HUES48 (cell line): ENCODE measurements around the gene HOXB3.

Source experiments
- H3K27ac ChIP-seq: one replicate; pipeline ENCODE4 v1.7.0; 2013; ENCODE audit warnings: low read depth, low read length, inconsistent platforms
- H3K27me3 ChIP-seq: 2 replicates; pipeline ENCODE4 v1.6.1; 2013; ENCODE audit warnings: mild to moderate bottlenecking, low read length; ENCODE audit not compliant: control insufficient read depth, insufficient read depth
- H3K36me3 ChIP-seq: 2 replicates; pipeline ENCODE4 v1.6.1; 2013; ENCODE audit warnings: low read length; ENCODE audit not compliant: control insufficient read depth, insufficient read depth
- H3K4me1 ChIP-seq: 2 replicates; pipeline ENCODE4 v1.6.1; 2013; ENCODE audit warnings: mild to moderate bottlenecking, low read length; ENCODE audit not compliant: control insufficient read depth, insufficient read depth
- H3K4me3 ChIP-seq: 2 replicates; pipeline ENCODE4 v1.5.1; 2013; ENCODE audit warnings: mild to moderate bottlenecking, low read depth, low read length
- H3K9ac ChIP-seq: 2 replicates; pipeline ENCODE4 v1.6.1; 2013; ENCODE audit warnings: mild to moderate bottlenecking, low read depth, low read length, moderate library complexity
- H3K9me3 ChIP-seq: 2 replicates; pipeline ENCODE4 v1.6.1; 2013; ENCODE audit warnings: low read length; ENCODE audit not compliant: control insufficient read depth, insufficient read depth

The HOXB3 gene

GRCh38 chr17:48601539-48602425, 11.7 kb upstream of the HOXB3 start:
- Histone ChIP-seq H3K9me3 (no peaks in the 10 kb centered on the region), H3K27me3 (peaks cover 100% of the 10 kb centered on the region), H3K4me3 (no peak overlapping the region), H3K27ac (no peak overlapping the region), H3K9ac (no peak overlapping the region), H3K36me3 (no peaks in the 10 kb centered on the region), H3K4me1 (no peaks in the 10 kb centered on the region)

- Histone ChIP-seq H3K9ac (no peak overlapping the region), H3K27ac (no peak overlapping the region), H3K27me3 (peaks cover 100% of the 10 kb centered on the region), H3K4me1 (no peaks in the 10 kb centered on the region; the same call in 1 of the 2 replicates), H3K9me3 (no peaks in the 10 kb centered on the region), H3K4me3 (no peak overlapping the region), H3K36me3 (no peaks in the 10 kb centered on the region)
These were observed 11.1 kb upstream of the HOXB3 start for GRCh38 chr17:48601207-48601538.

- Histone ChIP-seq H3K4me3 (no peak overlapping the region), H3K9ac (no peak overlapping the region)
These were observed 10.4 kb upstream of the HOXB3 start for GRCh38 chr17:48600244-48601098.

GRCh38 chr17:48599354-48599753, 9.3 kb upstream of the HOXB3 start:
- Histone ChIP-seq H3K27ac (no peak overlapping the region), H3K27me3 (peaks cover 100% of the 10 kb centered on the region), H3K9ac (no peak overlapping the region), H3K4me3 (no peak overlapping the region), H3K4me1 (peaks cover 3% of the 10 kb centered on the region), H3K36me3 (no peaks in the 10 kb centered on the region), H3K9me3 (no peaks in the 10 kb centered on the region)

More at GRCh38 chr17:48600244-48601098, 10.4 kb upstream of the HOXB3 start:
- Histone ChIP-seq H3K27me3 (peaks cover 100% of the 10 kb centered on the region), H3K36me3 (no peaks in the 10 kb centered on the region), H3K4me1 (no peaks in the 10 kb centered on the region; the same call in 1 of the 2 replicates), H3K9me3 (no peaks in the 10 kb centered on the region), H3K27ac (no peak overlapping the region)

- Histone ChIP-seq H3K36me3 (no peaks in the 10 kb centered on the region), H3K9ac (no peak overlapping the region), H3K4me3 (no peak overlapping the region), H3K27ac (no peak overlapping the region), H3K4me1 (peaks cover 7% of the 10 kb centered on the region), H3K9me3 (no peaks in the 10 kb centered on the region), H3K27me3 (peaks cover 100% of the 10 kb centered on the region)
These were observed 8.7 kb upstream of the HOXB3 start for GRCh38 chr17:48598736-48599135.

- Histone ChIP-seq H3K27me3 (peaks cover 100% of the 10 kb centered on the region), H3K4me3 (no peak overlapping the region), H3K36me3 (no peaks in the 10 kb centered on the region), H3K27ac (no peak overlapping the region), H3K9me3 (no peaks in the 10 kb centered on the region), H3K4me1 (peaks cover 9% of the 10 kb centered on the region), H3K9ac (no peak overlapping the region)
These were observed 8.0 kb upstream of the HOXB3 start for GRCh38 chr17:48597778-48598631.

GRCh38 chr17:48597528-48597777, 7.4 kb upstream of the HOXB3 start:
- H3K9ac ChIP-seq: no peak overlapping the region
- H3K9me3 ChIP-seq: no peaks in the 10 kb centered on the region
- peaks cover 100% of the 10 kb centered on the region for H3K27me3 ChIP-seq
- H3K27ac ChIP-seq: no peak overlapping the region
- H3K36me3 ChIP-seq: no peaks in the 10 kb centered on the region
- H3K4me1 ChIP-seq: peaks cover 9% of the 10 kb centered on the region
- no peak overlapping the region for H3K4me3 ChIP-seq

- no peak overlapping the region for H3K9ac ChIP-seq
- H3K27me3 ChIP-seq: peaks cover 100% of the 10 kb centered on the region
- H3K4me3 ChIP-seq: no peak overlapping the region
- no peak overlapping the region for H3K27ac ChIP-seq
- no peaks in the 10 kb centered on the region for H3K9me3 ChIP-seq
- H3K36me3 ChIP-seq: no peaks in the 10 kb centered on the region
- peaks cover 9% of the 10 kb centered on the region for H3K4me1 ChIP-seq
These were observed 6.9 kb upstream of the HOXB3 start for GRCh38 chr17:48596735-48597527.

- Histone ChIP-seq H3K27ac (no peak overlapping the region), H3K4me3 (no peak overlapping the region), H3K4me1 (peaks cover 9% of the 10 kb centered on the region), H3K9ac (no peak overlapping the region), H3K27me3 (peaks cover 100% of the 10 kb centered on the region), H3K36me3 (no peaks in the 10 kb centered on the region), H3K9me3 (no peaks in the 10 kb centered on the region)
These were observed 6.1 kb upstream of the HOXB3 start for GRCh38 chr17:48596000-48596734.
